CMK (cell line): ENCODE measurements around the gene LRRC61.

Experiments used
- DNase-seq: peaks from one replicate; pipeline ENCODE4 v3.0.0-alpha.2; 2010; ENCODE audit warnings: low read depth

The LRRC61 gene

GRCh38 chr7:150332852-150333635 is 9.9 kb downstream of the LRRC61 start:
- no peak for DNase-seq

GRCh38 chr7:150333659-150334058 is 10.5 kb downstream of the LRRC61 start:
- DNase-seq = no peak

- DNase-seq = no peak
Measured at GRCh38 chr7:150334108-150334507, 11.0 kb downstream of the LRRC61 start.

- DNase-seq = no peak
Measured at GRCh38 chr7:150335108-150335773, 12.1 kb downstream of the LRRC61 start.

- DNase-seq = no peak
Measured at GRCh38 chr7:150335774-150336112, 12.6 kb downstream of the LRRC61 start.

- DNase-seq = no peak
Measured at GRCh38 chr7:150336746-150337145, 13.6 kb downstream of the LRRC61 start.

- DNase-seq = no peak
Measured at GRCh38 chr7:150337179-150337578, 14.0 kb downstream of the LRRC61 start.

- DNase-seq = no peak
Measured at GRCh38 chr7:150337659-150338081, 14.5 kb downstream of the LRRC61 start.

GRCh38 chr7:150338166-150338829 is 15.1 kb downstream of the LRRC61 start:
- no peak for DNase-seq

GRCh38 chr7:150339409-150339809 is 16.3 kb downstream of the LRRC61 start:
- DNase-seq = no peak

- no peak for DNase-seq
Measured at GRCh38 chr7:150340024-150340749, 17.0 kb downstream of the LRRC61 start.

- no peak for DNase-seq
Measured at GRCh38 chr7:150340875-150341262, 17.7 kb downstream of the LRRC61 start.

- DNase-seq = no peak
Measured at GRCh38 chr7:150341263-150342120, 18.3 kb downstream of the LRRC61 start, which contains the start of gene RARRES2. TSS of gene RARRES2 (minus strand) at chr7:150341629. CDS start at chr7:150340609, 1,020 bp downstream.

- DNase-seq = no peak
Measured at GRCh38 chr7:150342121-150342408, 18.9 kb downstream of the LRRC61 start.

- DNase-seq = no peak
Measured at GRCh38 chr7:150343225-150343624, 20.1 kb downstream of the LRRC61 start.

GRCh38 chr7:150344299-150344698 is 21.1 kb downstream of the LRRC61 start:
- DNase-seq = no peak

GRCh38 chr7:150345012-150345411 is 21.9 kb downstream of the LRRC61 start:
- no peak for DNase-seq

- DNase-seq = no peak
Measured at GRCh38 chr7:150346922-150347321, 23.8 kb downstream of the LRRC61 start.

- DNase-seq = no peak
Measured at GRCh38 chr7:150351587-150352194, 28.5 kb downstream of the LRRC61 start.

- DNase-seq = no peak
Measured at GRCh38 chr7:150355666-150356059, 32.5 kb downstream of the LRRC61 start.

GRCh38 chr7:150356265-150356897 is 33.2 kb downstream of the LRRC61 start:
- no peak for DNase-seq
